A549 (cell line): ENCODE measurements around the gene CD63. TPM values are rescaled to one million over a fixed set of nuclear protein-coding genes. Genes with fewer than 3 reads are reported as not detected.

ENCODE experiments used
- CHD4 ChIP-seq: fragments of 200-600 bp; sonication (generic); IDR thresholded peaks from 2 replicates; pipeline ENCODE4 v1.6.1; 2016; ENCODE audit warnings: antibody characterized with exemption, mild to moderate bottlenecking, borderline replicate concordance
- E2F6 ChIP-seq: IDR thresholded peaks from 2 replicates; pipeline ENCODE4 v1.6.1; 2012; ENCODE audit warnings: low read depth, borderline replicate concordance
- EHF ChIP-seq: fragments of 250-450 bp; sonication (Bioruptor Pico); IDR thresholded peaks from 2 replicates; pipeline ENCODE4 v1.5.0; 2020; ENCODE audit warnings: mild to moderate bottlenecking
- ELK1 ChIP-seq: fragments of 150-350 bp; IDR thresholded peaks from 2 replicates; pipeline ENCODE4 v1.6.1; 2014; ENCODE audit warnings: low read depth, mild to moderate bottlenecking, low read length
- FOSL2 ChIP-seq, 2 experiments: fragments of 450-650 bp in 1 of 2; fragments of >200 bp in 1 of 2; sonication (Bioruptor Twin) in 1 of 2; formaldehyde crosslinking; IDR thresholded peaks; 2 replicates each; pipeline versions ENCODE4 v1.5.0 to v1.6.1; 2016 to 2020; ENCODE audit warnings: mild to moderate bottlenecking in 1 of 2, moderate library complexity in 1 of 2
- GATA3 ChIP-seq: IDR thresholded peaks from 2 replicates; pipeline ENCODE4 v1.6.1; 2012; ENCODE audit warnings: borderline replicate concordance
- HEYL ChIP-seq: fragments of 250-450 bp; sonication (Bioruptor Pico); IDR thresholded peaks from 2 replicates; pipeline ENCODE4 v1.8.0; 2021; ENCODE audit warnings: mild to moderate bottlenecking, moderate library complexity
- JUN ChIP-seq, 2 experiments: fragments of >200 bp; sonication (Bioruptor Twin); formaldehyde crosslinking; IDR thresholded peaks; 2 replicates in 1 of 2; 3 replicates in 1 of 2; pipeline ENCODE4 v1.6.1; 2016 to 2017
- MAZ ChIP-seq: fragments of 150-350 bp; IDR thresholded peaks from 2 replicates; pipeline ENCODE4 v1.6.1; 2014; ENCODE audit warnings: antibody characterized with exemption, low read depth, low read length, borderline replicate concordance
- PHF8 ChIP-seq: fragments of 200-600 bp; sonication (generic); IDR thresholded peaks from 2 replicates; pipeline ENCODE4 v1.6.1; 2016; ENCODE audit warnings: low read depth, mild to moderate bottlenecking, antibody characterized with exemption, moderate library complexity, borderline replicate concordance
- POLR2AphosphoS2 ChIP-seq: conservative IDR thresholded peaks from 2 replicates; pipeline ENCODE4 v1.6.1; 2012; ENCODE audit warnings: low read length, improper control_type of control experiment, inconsistent platforms
- RARB ChIP-seq: fragments of 250-450 bp; sonication (Bioruptor Pico); IDR thresholded peaks from 2 replicates; pipeline ENCODE4 v1.8.0; 2021; ENCODE audit warnings: mild to moderate bottlenecking, moderate library complexity
- RNF2 ChIP-seq: fragments of 200-600 bp; sonication (generic); IDR thresholded peaks from 2 replicates; pipeline ENCODE4 v1.6.1; 2016; ENCODE audit warnings: low read depth, mild to moderate bottlenecking, antibody characterized with exemption, moderate library complexity, borderline replicate concordance
- TFCP2L1 ChIP-seq: fragments of 250-450 bp; sonication (Bioruptor Pico); IDR thresholded peaks from 2 replicates; pipeline ENCODE4 v1.5.0; 2021; ENCODE audit warnings: mild to moderate bottlenecking
- TP53 ChIP-seq: fragments of 250-450 bp; sonication (Bioruptor Pico); IDR thresholded peaks from 2 replicates; pipeline ENCODE4 v1.5.0; 2021; ENCODE audit warnings: mild to moderate bottlenecking, moderate library complexity
- ZC3H11A ChIP-seq: fragments of 450-650 bp; IDR thresholded peaks from 2 replicates; pipeline ENCODE4 v1.6.1; 2014; ENCODE audit warnings: antibody characterized with exemption, mild to moderate bottlenecking
- polyA plus RNA-seq, 4 experiments: library from polyadenylated mRNA; depleted of rRNA in 3 of 4; stranded (reverse); fragments of >200 nt; fragmentation: RNase III in 1 of 4; extraction: RNeasy Plus Mini Kit Qiagen cat#74134 plus additional on column Dnase treatment in 1 of 4; gene quantifications; 2 replicates in 3 of 4; 3 replicates in 1 of 4; pipeline ENCODE4 v1.2.3, GENCODE V29; 2011 to 2017
- TF ChIP-seq, protein P1 (sequence below): fragments of >200 bp; sonication (Bioruptor Twin); formaldehyde crosslinking; IDR thresholded peaks from 3 replicates; pipeline ENCODE4 v1.5.1; 2016
- TF ChIP-seq, protein P2 (sequence below): fragments of 200-600 bp; sonication (generic); IDR thresholded peaks from 2 replicates; pipeline ENCODE4 v1.6.1; 2016; ENCODE audit warnings: antibody characterized with exemption, mild to moderate bottlenecking, moderate library complexity
- TF ChIP-seq, protein P3 (sequence below): fragments of >200 bp; sonication (Bioruptor Twin); formaldehyde crosslinking; IDR thresholded peaks from 2 replicates; pipeline ENCODE4 v1.6.1; 2016

CD63 gene
- polyA plus RNA-seq, 2 of the 4 experiments (the other 2 are of a cell fraction) = 530 to 724 TPM

DNA sequence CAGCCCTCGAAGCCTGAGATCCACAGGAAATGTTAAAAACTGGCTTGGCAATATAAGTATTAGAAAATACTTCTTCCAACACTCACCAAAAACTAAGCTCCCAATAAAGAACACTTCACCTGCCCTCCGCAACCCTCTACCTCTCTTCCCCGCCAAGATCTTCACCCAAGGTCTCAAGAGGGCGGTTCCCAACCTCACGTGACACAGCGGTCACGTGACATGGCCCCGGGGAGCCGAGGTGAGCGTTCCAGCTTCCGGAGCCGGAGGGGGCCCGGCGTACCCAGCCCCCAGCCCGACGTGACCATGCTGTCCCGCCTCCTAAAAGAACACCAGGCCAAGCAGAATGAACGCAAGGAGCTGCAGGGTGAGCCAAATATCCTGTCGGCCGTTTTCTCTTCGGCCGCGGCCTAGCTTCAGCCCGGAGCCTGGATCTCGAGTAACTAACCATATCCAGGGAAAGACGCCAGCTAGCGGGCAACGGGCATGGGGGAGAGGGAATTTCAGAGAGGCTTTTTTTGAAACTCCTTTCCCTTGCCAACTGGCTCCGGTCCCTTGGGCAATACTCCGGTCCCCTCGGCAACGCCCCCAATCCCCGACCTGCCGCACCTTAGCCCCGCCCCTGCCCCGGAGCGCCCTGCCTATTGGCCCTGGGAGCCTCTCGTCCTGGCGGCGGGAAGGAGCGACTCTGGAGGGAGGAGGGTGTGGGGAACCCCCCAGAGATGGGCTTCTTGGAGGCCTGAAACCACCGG is 12.8 kb downstream of the CD63 start, which contains the start of gene BLOC1S1 (continued):
- TF ChIP-seq RARB (CRISPR knock-in tag) (no peak), PHF8 (peak; percentile 98), GATA3 (no peak; the same call in 1 of the 2 replicates), MAZ (0 out of 2 replicates have a peak, but pooled peaks have one; percentile 22), HEYL (CRISPR knock-in tag) (0 out of 2 replicates have a peak, but pooled peaks have one; percentile 47), CHD4 (no peak), TP53 (0 out of 2 replicates have a peak, but pooled peaks have one; percentile 58), EHF (no peak), ZC3H11A (no peak), TFCP2L1 (CRISPR knock-in tag) (no peak), FOSL2 (IDR thresholded peaks at IDR 0.05) (no peak), FOSL2 (CRISPR knock-in tag; IDR thresholded peaks at IDR 0.05) (peak; percentile 59), RNF2 (no peak), JUN (IDR thresholded peaks at IDR 0.05) (peak; percentile 58 to 77; a peak in 2 of 5 replicates), E2F6 (peak; percentile 84; the same call in 1 of the 2 replicates), POLR2AphosphoS2 (no peak), ELK1 (no peak)
- TF ChIP-seq, protein P1, sequence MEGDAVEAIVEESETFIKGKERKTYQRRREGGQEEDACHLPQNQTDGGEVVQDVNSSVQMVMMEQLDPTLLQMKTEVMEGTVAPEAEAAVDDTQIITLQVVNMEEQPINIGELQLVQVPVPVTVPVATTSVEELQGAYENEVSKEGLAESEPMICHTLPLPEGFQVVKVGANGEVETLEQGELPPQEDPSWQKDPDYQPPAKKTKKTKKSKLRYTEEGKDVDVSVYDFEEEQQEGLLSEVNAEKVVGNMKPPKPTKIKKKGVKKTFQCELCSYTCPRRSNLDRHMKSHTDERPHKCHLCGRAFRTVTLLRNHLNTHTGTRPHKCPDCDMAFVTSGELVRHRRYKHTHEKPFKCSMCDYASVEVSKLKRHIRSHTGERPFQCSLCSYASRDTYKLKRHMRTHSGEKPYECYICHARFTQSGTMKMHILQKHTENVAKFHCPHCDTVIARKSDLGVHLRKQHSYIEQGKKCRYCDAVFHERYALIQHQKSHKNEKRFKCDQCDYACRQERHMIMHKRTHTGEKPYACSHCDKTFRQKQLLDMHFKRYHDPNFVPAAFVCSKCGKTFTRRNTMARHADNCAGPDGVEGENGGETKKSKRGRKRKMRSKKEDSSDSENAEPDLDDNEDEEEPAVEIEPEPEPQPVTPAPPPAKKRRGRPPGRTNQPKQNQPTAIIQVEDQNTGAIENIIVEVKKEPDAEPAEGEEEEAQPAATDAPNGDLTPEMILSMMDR = no peak
- TF ChIP-seq, protein P2, sequence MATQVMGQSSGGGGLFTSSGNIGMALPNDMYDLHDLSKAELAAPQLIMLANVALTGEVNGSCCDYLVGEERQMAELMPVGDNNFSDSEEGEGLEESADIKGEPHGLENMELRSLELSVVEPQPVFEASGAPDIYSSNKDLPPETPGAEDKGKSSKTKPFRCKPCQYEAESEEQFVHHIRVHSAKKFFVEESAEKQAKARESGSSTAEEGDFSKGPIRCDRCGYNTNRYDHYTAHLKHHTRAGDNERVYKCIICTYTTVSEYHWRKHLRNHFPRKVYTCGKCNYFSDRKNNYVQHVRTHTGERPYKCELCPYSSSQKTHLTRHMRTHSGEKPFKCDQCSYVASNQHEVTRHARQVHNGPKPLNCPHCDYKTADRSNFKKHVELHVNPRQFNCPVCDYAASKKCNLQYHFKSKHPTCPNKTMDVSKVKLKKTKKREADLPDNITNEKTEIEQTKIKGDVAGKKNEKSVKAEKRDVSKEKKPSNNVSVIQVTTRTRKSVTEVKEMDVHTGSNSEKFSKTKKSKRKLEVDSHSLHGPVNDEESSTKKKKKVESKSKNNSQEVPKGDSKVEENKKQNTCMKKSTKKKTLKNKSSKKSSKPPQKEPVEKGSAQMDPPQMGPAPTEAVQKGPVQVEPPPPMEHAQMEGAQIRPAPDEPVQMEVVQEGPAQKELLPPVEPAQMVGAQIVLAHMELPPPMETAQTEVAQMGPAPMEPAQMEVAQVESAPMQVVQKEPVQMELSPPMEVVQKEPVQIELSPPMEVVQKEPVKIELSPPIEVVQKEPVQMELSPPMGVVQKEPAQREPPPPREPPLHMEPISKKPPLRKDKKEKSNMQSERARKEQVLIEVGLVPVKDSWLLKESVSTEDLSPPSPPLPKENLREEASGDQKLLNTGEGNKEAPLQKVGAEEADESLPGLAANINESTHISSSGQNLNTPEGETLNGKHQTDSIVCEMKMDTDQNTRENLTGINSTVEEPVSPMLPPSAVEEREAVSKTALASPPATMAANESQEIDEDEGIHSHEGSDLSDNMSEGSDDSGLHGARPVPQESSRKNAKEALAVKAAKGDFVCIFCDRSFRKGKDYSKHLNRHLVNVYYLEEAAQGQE = 0 out of 2 replicates have a peak, but pooled peaks have one; percentile 39
- TF ChIP-seq, protein P3, sequence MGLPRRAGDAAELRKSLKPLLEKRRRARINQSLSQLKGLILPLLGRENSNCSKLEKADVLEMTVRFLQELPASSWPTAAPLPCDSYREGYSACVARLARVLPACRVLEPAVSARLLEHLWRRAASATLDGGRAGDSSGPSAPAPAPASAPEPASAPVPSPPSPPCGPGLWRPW = no peak
